HG03175 (cell line): ENCODE results near the gene SPINT1.

ENCODE experiments used
- ATAC-seq: cut with Tn5 transposase; IDR thresholded peaks from one replicate; pipeline ENCODE4 v1.9.1; 2021; ENCODE audit warnings: mild to moderate bottlenecking, moderate library complexity; ENCODE audit not compliant: unreplicated experiment

The SPINT1 gene, protein sequence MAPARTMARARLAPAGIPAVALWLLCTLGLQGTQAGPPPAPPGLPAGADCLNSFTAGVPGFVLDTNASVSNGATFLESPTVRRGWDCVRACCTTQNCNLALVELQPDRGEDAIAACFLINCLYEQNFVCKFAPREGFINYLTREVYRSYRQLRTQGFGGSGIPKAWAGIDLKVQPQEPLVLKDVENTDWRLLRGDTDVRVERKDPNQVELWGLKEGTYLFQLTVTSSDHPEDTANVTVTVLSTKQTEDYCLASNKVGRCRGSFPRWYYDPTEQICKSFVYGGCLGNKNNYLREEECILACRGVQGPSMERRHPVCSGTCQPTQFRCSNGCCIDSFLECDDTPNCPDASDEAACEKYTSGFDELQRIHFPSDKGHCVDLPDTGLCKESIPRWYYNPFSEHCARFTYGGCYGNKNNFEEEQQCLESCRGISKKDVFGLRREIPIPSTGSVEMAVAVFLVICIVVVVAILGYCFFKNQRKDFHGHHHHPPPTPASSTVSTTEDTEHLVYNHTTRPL

DNA sequence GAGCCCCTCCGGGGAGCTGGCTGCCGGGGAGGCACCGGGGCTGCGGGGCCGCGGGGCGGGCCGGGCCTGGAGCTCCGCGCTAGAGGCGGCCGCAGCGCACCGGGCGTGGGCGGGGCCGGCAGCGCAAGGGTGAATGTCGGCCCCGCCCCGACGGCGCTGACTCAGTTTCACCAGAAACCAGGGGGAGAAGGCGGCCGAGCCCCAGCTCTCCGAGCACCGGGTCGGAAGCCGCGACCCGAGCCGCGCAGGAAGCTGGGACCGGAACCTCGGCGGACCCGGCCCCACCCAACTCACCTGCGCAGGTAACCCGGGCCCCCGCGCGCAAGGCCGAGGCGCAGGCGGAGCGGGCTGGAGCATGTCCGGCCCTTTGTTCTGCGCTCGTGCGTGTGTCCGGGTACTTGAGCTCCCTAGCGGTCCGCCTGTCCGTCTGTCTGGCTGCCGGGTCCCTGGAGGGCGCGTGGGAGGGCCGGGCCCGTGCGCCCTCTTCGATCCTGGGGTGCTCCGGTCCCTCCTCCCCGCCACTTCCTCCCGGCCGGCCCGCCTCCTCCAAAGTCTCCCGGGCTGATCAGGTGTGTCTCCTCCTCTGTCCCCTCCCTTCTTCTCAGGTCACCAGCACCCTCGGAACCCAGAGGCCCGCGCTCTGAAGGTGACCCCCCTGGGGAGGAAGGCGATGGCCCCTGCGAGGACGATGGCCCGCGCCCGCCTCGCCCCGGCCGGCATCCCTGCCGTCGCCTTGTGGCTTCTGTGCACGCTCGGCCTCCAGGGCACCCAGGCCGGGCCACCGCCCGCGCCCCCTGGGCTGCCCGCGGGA, at the start of gene SPINT1:
Gene SPINT1, plus strand, starts transcription at position 164 of the 811 bp plus-strand sequence. Its CDS starts 507 bp downstream, at position 671.
- peak; percentile 32 for ATAC-seq

- ATAC-seq = no peak
Observed at GRCh38 chr15:40796041-40796440, 47.8 kb upstream of the SPINT1 start.

GRCh38 chr15:40796512-40796911, 47.3 kb upstream of the SPINT1 start:
- ATAC-seq = no peak

GRCh38 chr15:40799523-40799922, 44.3 kb upstream of the SPINT1 start:
- ATAC-seq = no peak

- no peak for ATAC-seq
Observed at GRCh38 chr15:40803076-40803475, 40.8 kb upstream of the SPINT1 start.

GRCh38 chr15:40803688-40804087, 40.2 kb upstream of the SPINT1 start:
- no peak for ATAC-seq

DNA sequence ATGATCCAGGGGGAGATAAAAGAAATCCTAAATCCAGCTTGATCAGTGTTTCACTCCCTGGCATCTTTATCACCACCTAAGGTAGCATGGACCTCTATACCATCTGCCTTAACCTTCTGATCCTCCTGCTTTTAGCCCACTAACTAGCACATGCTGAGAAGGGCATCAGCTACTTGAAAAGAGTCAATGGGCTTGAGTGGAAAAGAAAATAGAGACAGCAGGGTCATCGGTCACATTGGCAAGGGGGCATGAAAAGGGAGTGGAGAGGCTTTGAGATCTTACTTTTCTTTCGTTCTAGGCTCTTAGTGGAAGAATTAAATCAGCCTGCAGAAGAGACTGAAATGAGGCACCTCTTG, 37.2 kb upstream of the SPINT1 start:
- ATAC-seq = no peak

DNA sequence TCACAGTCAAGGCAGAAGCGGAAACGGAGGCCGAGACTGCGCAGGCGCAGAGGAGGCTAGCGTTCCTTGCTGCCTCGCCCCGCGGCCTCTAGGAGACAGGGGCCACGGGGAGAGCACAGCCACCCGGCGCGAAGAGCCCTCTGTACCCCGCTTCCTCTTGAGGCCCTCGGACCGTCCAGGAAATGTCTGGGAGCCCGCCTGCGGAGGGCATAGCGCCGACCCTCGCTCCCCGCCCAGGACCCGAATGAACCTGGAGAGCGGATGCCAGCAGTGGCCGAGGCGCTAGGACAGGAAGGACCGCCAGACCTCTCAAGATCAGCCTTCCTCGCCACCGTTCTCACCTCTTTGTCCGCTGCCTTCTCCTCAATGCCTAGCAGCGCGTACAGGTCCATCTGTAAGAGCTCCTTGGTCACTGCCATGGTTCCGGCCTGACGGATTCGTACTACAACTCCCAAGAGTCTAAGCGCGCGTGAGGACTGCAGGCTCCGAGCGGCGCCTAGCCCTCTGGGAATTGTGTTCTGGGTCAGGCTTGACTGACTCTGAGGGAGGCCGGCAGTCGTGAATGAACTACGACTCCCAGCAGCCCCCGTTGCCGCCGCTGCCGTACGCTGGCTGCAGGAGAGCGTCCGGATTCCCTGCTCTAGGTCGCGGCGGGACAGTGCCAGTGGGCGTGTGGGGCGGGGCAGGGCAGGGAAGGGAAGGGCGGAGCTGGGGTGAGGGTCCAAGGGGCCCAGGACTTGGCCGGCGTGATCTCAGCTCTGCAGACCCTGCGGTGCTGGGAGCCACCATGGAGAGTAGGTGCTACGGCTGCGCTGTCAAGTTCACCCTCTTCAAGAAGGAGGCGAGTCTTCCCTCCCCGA, 36.6 kb upstream of the SPINT1 start, which contains the start of the genes DNAJC17 and ZFYVE19:
Gene DNAJC17, minus strand, starts transcription at position 446 of the 860 bp plus-strand sequence. Its CDS starts 27 bp downstream, at position 419.
Gene ZFYVE19, plus strand, starts transcription at position 62 of the 860 bp plus-strand sequence. Its CDS starts 501 bp downstream, at position 563.
- ATAC-seq = peak; percentile 95

DNA sequence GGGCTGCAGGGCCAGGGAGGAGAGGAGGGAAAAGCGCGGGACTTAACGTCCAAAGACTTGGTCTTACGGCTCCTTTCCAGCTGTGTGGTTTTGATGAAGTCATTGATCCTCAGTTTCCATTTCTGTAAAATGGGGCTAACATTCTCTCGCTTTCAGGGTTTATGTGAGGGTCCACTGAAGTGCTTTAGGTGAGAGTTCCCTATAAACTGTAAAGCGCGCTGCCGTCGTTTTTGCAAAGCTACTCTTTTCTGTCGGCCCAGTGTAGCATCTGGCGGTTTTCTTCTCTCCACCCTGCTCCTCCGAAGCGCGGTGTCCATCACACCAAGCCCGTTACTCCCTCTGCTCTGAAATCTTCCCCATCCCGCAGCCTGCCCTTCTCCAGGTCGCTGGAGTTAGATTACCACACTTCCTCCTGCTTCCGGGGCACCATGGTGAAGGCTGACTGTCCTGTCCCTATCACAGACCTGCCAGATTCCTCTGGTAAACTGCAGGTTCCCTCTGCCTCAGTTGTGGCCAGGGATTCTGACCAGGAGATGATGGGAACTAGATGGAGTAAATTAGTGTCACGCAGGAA, 35.9 kb upstream of the SPINT1 start:
- no peak for ATAC-seq

DNA sequence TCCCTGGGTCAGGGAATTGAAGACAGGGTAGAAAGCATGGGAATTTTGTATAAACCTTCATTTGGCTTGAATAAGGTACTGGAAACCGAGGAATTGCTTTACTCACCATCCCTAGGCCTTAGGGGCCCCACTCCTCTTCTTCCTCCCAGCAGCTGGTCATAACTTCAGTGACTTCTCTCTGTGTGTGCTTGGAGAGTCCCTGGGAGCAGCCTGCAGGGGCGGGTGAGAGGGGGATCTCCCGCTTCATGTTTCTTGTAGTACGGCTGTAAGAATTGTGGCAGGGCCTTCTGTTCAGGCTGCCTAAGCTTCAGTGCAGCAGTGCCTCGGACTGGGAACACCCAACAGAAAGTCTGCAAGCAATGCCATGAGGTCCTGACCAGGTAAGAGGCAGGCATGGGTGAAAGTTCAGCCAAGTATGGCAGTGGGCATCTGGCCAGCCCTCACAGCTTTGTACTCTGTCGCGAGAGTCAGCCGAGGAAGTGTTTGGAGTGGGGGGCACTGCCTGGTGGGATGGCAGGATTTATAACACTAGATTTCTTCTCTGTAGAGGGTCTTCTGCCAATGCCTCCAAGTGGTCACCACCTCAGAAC, 34.9 kb upstream of the SPINT1 start:
- ATAC-seq = no peak

- no peak for ATAC-seq
Observed at GRCh38 chr15:40812721-40813425, 31.0 kb upstream of the SPINT1 start.

DNA sequence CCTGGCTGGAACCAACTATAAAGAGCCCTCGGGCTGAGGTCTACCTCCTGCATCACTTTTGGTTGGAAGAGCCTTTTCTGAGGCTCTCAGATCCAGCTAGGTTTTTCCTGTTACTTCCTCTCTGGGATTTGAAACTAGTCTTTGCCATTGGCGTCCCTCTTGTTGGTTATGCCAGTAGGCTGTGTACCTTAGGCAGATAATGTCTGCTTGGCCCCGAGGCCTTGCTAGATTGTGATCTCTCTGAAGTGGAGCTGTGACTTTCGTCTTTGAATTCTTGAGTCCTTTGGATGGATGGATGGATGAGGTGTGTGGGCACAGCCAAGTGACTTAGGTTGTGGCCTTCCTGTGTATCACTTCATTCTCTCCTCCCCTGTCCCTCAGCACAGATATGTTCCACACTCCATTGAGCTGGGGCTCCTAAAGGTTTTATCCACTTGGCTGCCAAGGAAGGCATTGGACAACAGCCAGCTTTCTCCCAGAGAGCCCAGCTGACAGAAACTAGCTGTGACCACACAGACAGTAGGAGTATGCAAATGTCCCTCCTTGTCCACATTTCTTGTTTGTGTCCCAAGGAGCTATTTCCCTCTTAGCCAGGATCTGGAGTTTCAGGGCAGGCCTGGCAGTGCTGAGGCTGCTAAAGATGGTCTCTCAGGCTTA, 28.7 kb upstream of the SPINT1 start:
- ATAC-seq = no peak

- ATAC-seq = no peak
Observed at GRCh38 chr15:40819048-40819447, 24.8 kb upstream of the SPINT1 start.

GRCh38 chr15:40821195-40821594, 22.7 kb upstream of the SPINT1 start:
- ATAC-seq = no peak

DNA sequence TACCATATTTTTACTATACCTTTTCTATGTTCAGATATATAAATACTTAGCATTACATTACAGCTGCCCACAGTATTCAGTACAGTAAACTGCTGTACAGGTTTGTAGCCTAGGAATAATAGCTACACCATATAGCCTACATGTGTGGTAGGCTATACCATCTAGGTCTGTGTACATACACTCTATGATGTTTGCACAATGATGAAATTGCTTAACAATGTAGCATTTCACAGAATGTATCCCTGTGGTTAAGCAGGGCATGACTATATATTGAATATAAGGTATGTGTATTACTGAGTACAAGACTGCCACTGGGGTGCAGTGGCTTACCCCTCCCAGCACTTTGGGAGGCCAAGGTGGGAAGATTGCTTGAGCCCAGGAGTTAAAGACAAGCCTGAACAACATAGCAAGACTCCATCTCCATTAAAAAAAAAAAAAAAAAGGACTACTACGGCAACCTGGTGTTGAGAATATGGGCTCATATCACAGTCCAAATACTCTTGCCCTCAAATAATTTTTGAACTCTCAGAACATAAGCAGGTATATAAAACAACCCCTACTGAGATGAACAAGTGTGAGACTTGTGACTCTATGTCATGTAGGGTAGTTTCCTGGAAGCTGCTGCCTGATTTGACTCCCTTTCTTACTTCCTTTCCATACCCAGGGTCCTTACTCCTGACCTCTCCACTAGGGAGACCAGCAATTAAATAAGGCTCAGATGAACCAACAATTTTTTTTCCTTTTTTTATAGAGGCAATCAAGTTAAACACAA, 20.1 kb upstream of the SPINT1 start:
- no peak for ATAC-seq

GRCh38 chr15:40825661-40826422, 18.0 kb upstream of the SPINT1 start:
- ATAC-seq = no peak

DNA sequence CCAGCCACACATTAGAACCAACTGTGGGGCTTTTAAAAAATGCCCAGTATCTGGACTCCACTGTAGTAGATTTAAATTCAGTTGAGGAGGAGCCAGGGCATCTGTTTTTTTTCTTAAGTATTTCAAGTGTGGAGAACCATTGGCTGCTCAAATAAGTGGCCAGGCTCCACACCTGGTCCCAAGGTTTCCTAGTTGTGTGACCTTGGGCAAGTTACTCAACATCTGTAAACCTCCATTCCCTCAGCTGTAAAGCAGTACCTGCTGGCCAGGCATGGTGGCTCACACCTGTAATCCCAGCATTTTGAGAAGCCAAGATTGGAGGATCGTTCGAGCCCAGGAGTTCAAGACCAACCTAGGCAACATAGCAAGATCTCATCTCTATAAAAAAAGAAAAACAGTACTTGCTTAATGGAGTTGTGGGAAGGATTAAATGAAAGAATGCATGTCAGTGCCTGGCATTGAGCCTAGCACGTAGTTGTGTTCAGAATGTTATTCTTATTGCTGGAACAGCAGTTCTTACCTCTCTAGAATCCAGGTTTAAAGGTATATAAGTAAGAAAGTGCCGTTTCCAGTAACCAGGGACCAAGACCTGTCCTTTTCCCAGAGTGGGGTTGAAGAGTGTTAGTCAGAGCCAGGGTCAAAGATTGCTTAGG, 17.3 kb upstream of the SPINT1 start:
- ATAC-seq = no peak
